ENCODE results near the gene CDH23. TPM values are rescaled to one million over a fixed set of nuclear protein-coding genes. Genes with fewer than 3 reads are reported as not detected.

Gene CDH23
- total RNA-seq, 1 experiment from 2014 or later = 7.8 TPM

DNA sequence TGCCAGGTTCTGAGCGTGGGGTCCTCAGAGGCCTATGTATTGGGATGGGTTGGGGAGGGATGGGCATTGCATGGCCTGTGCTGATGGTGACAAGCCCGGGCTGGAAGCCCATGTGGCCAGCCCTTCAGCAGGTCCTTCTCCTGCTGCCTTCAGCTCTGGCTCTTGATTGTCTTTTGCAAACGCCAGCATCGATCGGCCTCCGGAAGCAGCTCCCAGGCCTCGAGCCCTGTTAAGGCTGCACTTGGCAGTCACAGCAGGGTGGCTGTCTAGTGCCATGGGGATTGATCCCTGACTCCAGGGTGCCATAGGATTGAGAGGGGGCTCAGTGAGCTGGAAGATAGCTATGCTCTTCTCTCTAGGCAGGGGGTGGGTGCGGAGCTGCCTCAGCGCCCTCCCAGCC is 51.4 kb downstream of the CDH23 start:
- Histone ChIP-seq H3K4me2 (no peak overlapping the region), H3K4me1 (replicated peaks; ENCODE audit: insufficient read depth) (no peaks in the 10 kb centered on the region), H3K9me2 (ENCODE audit: insufficient read depth) (no peaks in the 10 kb centered on the region), H3F3A (ENCODE audit: insufficient read depth, low read depth) (no peaks in the 10 kb centered on the region), H3K4me3 (no peak overlapping the region), H4K20me1 (ENCODE audit: insufficient read depth) (peaks cover 3% of the 10 kb centered on the region), H3K27me3 (ENCODE audit: insufficient read depth, low read depth) (no peaks in the 10 kb centered on the region), H3K79me2 (ENCODE audit: low read depth) (no peaks in the 10 kb centered on the region), H2AFZ (no peak overlapping the region), H3K27ac (no peak overlapping the region), H3K9me3 (ENCODE audit: insufficient read depth, low read depth) (no peaks in the 10 kb centered on the region), H3K36me3 (ENCODE audit: low read depth) (no peaks in the 10 kb centered on the region)
- intact Hi-C loops (cut with micrococcal nuclease; ENCODE audit: unreplicated experiment) = no loop called here
- POLR2A ChIA-PET (ENCODE audit: unreplicated experiment) = no interaction called here
- no TSS peak for BruUV-seq (replicated peaks)
- no peak for TF ChIP-seq EZH2 (IDR thresholded peaks at IDR 0.05; ENCODE audit: low read depth)
- TF ChIP-seq, protein P1, sequence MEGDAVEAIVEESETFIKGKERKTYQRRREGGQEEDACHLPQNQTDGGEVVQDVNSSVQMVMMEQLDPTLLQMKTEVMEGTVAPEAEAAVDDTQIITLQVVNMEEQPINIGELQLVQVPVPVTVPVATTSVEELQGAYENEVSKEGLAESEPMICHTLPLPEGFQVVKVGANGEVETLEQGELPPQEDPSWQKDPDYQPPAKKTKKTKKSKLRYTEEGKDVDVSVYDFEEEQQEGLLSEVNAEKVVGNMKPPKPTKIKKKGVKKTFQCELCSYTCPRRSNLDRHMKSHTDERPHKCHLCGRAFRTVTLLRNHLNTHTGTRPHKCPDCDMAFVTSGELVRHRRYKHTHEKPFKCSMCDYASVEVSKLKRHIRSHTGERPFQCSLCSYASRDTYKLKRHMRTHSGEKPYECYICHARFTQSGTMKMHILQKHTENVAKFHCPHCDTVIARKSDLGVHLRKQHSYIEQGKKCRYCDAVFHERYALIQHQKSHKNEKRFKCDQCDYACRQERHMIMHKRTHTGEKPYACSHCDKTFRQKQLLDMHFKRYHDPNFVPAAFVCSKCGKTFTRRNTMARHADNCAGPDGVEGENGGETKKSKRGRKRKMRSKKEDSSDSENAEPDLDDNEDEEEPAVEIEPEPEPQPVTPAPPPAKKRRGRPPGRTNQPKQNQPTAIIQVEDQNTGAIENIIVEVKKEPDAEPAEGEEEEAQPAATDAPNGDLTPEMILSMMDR (conservative IDR thresholded peaks at IDR 0.05) = no peak
- no peak for DNase-seq
- CTCF ChIA-PET = no interaction called here

DNA sequence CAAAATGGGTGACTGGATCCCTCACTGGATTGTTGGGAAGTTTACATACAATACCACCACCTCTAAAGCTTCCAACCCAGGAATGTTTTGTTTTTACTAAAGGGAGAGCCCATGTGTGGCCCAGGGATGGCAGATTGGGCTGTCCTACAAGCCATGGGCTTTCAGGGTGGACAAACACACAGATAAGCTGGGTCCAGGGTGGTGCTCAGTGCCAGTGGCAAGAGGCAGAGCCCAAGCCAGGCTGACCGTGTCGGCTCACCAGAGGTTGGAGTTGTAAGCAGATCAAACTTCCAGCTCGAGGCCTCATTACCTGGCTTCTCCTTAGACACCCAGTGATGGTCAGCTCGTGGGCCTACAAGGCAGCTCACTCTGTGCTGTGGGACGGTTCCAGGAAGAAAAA is 52.3 kb downstream of the CDH23 start:
- ChIA-PET CTCF (no interaction called here), POLR2A (ENCODE audit: unreplicated experiment) (no interaction called here)
- H3K27me3 ChIP-seq (ENCODE audit: insufficient read depth, low read depth) = no peaks in the 10 kb centered on the region
- no peaks in the 10 kb centered on the region for H3K9me3 ChIP-seq (ENCODE audit: insufficient read depth, low read depth)
- no peaks in the 10 kb centered on the region for H3F3A ChIP-seq (ENCODE audit: insufficient read depth, low read depth)
- no peaks in the 10 kb centered on the region for H3K79me2 ChIP-seq (ENCODE audit: low read depth)
- no peaks in the 10 kb centered on the region for H3K9me2 ChIP-seq (ENCODE audit: insufficient read depth)
- H3K27ac ChIP-seq = no peak overlapping the region
- H3K4me1 ChIP-seq (replicated peaks; ENCODE audit: insufficient read depth) = no peaks in the 10 kb centered on the region
- no peaks in the 10 kb centered on the region for H3K36me3 ChIP-seq (ENCODE audit: low read depth)
- DNase-seq = no peak
- H4K20me1 ChIP-seq (ENCODE audit: insufficient read depth) = peaks cover 5% of the 10 kb centered on the region
- H2AFZ ChIP-seq = no peak overlapping the region
- no peak overlapping the region for H3K4me3 ChIP-seq
- no peak overlapping the region for H3K4me2 ChIP-seq
- intact Hi-C loops (cut with micrococcal nuclease; ENCODE audit: unreplicated experiment) = no loop called here
- TF ChIP-seq, protein P1 (conservative IDR thresholded peaks at IDR 0.05) = no peak
- no peak for TF ChIP-seq EZH2 (IDR thresholded peaks at IDR 0.05; ENCODE audit: low read depth)
- no TSS peak for BruUV-seq (replicated peaks)

DNA sequence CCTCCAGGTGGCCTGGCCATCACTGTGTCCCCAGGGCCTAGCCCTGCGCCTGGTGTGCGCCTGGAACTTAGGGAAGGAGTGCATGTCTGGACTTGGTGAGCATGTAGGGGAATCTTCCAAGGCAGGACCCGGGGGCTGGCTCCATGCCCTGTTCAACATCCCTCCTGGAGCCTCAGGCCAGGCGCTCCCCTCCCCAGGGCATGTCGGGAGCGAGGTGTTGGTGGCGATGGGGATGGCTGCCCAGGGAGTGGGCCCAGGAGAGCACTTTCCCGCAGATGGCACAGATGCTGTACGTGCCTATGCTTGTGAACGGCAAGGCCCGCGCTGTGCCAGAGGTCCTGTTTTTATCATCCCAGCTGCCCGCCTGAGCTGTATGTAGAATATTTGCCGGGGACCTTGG is 55.0 kb downstream of the CDH23 start:
- no TSS peak for BruUV-seq (replicated peaks)
- no peaks in the 10 kb centered on the region for H3K79me2 ChIP-seq (ENCODE audit: low read depth)
- H3K4me1 ChIP-seq (replicated peaks; ENCODE audit: insufficient read depth) = no peaks in the 10 kb centered on the region
- DNase-seq = no peak
- no peaks in the 10 kb centered on the region for H3K9me3 ChIP-seq (ENCODE audit: insufficient read depth, low read depth)
- H3K9me2 ChIP-seq (ENCODE audit: insufficient read depth) = no peaks in the 10 kb centered on the region
- H3K27me3 ChIP-seq (ENCODE audit: insufficient read depth, low read depth) = no peaks in the 10 kb centered on the region
- no peak overlapping the region for H3K4me2 ChIP-seq
- no peak for TF ChIP-seq EZH2 (IDR thresholded peaks at IDR 0.05; ENCODE audit: low read depth)
- H3K4me3 ChIP-seq = no peak overlapping the region
- H4K20me1 ChIP-seq (ENCODE audit: insufficient read depth) = peaks cover 13% of the 10 kb centered on the region; the same call in 1 of the 2 replicates
- no peaks in the 10 kb centered on the region for H3F3A ChIP-seq (ENCODE audit: insufficient read depth, low read depth)
- intact Hi-C loops (cut with micrococcal nuclease; ENCODE audit: unreplicated experiment) = no loop called here
- H3K27ac ChIP-seq = no peak overlapping the region
- ChIA-PET POLR2A (ENCODE audit: unreplicated experiment) (interaction anchor here (0.5 kb wide), 1 partner anchor 313 kb away, joined by 4 read pairs; no protein-coding TSS in a partner anchor), CTCF (interaction anchor here (1.1 kb wide), 1 partner anchor 61 kb away, joined by 3 read pairs; no protein-coding TSS in a partner anchor)
- no peaks in the 10 kb centered on the region for H3K36me3 ChIP-seq (ENCODE audit: low read depth)
- no peak overlapping the region for H2AFZ ChIP-seq

DNA sequence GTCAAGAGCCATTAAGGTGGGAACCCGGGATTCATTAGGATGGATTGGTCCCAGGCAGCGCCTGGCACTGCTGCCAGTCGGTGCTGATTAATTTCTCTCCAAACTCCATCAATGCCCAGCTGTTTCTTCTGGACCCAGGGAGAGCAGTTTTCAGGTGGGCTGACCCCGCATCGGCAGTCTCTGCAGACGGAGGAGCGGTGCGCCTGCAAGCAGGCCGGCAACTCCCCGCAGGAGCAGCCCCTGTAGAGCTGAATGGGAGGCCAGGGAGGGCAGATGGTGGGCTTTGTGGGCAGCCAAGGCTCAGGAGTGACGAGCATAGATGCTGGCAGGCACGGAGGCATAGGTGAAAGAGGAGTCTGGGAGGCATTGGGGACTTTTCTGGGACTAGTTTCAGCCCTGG is 56.5 kb downstream of the CDH23 start:
- TF ChIP-seq, protein P1 (conservative IDR thresholded peaks at IDR 0.05) = no peak
- TF ChIP-seq EZH2 (IDR thresholded peaks at IDR 0.05; ENCODE audit: low read depth) = no peak
- no peak overlapping the region for H3K4me2 ChIP-seq
- ChIA-PET CTCF (interaction anchor here (0.6 kb wide), 1 partner anchor 254 kb away, joined by 4 read pairs; no protein-coding TSS in a partner anchor), POLR2A (ENCODE audit: unreplicated experiment) (no interaction called here)
- no peaks in the 10 kb centered on the region for H3K9me2 ChIP-seq (ENCODE audit: insufficient read depth)
- H3K27me3 ChIP-seq (ENCODE audit: insufficient read depth, low read depth) = no peaks in the 10 kb centered on the region
- DNase-seq = no peak
- no peaks in the 10 kb centered on the region for H3K9me3 ChIP-seq (ENCODE audit: insufficient read depth, low read depth)
- no peaks in the 10 kb centered on the region for H3K79me2 ChIP-seq (ENCODE audit: low read depth)
- peaks cover 13% of the 10 kb centered on the region; the same call in 1 of the 2 replicates for H4K20me1 ChIP-seq (ENCODE audit: insufficient read depth)
- H3K4me3 ChIP-seq = no peak overlapping the region
- BruUV-seq (replicated peaks) = no TSS peak
- intact Hi-C loops (cut with micrococcal nuclease; ENCODE audit: unreplicated experiment) = no loop called here
- no peaks in the 10 kb centered on the region for H3K4me1 ChIP-seq (replicated peaks; ENCODE audit: insufficient read depth)
- no peaks in the 10 kb centered on the region for H3F3A ChIP-seq (ENCODE audit: insufficient read depth, low read depth)
- no peak overlapping the region for H3K27ac ChIP-seq
- H2AFZ ChIP-seq = no peak overlapping the region
- no peaks in the 10 kb centered on the region for H3K36me3 ChIP-seq (ENCODE audit: low read depth)
